UCSD-AML1 (cell line): ENCODE results near the gene AQP12A.

Experiments
- DNase-seq: peaks from one replicate; lab custom pipeline; 2025; ENCODE audit not compliant: unreplicated experiment; lab: John Stamatoyannopoulos, UW

AQP12A gene

GRCh38 chr2:240722376-240722775 is 30.7 kb downstream of the AQP12A start:
- DNase-seq, result no peak

- no peak for DNase-seq
These were observed 31.4 kb downstream of the AQP12A start for GRCh38 chr2:240722796-240723735.

GRCh38 chr2:240723851-240724250 is 32.2 kb downstream of the AQP12A start:
- no peak for DNase-seq

- DNase-seq, result no peak
These were observed 32.8 kb downstream of the AQP12A start for GRCh38 chr2:240724431-240724830.

DNA sequence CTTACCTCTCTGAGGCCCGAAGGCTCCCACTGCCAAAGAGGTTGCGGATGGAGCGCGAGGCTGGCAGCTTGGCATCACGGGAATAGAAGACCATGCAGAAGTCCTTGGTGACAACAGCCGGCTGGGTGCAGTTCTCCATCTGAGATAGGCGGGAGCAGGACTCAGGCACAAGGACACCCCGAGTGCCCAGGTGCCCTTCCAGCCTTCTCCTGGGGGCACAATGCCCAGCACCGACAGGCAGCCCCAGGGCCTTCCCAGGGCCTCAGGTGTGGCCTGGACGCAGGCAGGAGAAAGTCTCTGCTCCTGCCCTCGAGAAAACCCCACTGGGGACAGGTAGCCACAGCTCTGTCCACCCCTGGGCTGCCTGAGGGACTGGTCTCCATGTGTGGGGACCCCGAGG is 33.6 kb downstream of the AQP12A start:
- DNase-seq, result no peak

DNA sequence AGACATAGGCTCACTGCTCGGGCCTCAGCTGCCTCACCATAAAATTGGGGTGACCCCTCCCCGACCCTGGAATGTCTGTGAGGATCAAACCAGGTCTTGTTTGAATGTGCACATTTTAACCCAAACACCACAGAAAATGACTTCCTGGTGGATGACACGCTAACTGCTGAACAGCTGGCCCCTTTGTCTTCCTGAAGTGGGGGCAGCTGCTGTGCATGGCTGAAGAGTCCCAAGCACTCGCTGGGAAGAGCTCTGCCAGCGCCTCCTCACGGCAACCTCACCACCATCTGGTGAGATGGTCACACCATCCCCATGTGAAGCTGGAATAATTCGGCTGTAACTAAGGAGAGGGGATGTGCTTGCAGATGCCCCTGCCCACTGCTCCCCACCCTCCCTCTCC is 34.0 kb downstream of the AQP12A start:
- no peak for DNase-seq

- DNase-seq, result no peak
These were observed 35.2 kb downstream of the AQP12A start for GRCh38 chr2:240726876-240727275.

DNA sequence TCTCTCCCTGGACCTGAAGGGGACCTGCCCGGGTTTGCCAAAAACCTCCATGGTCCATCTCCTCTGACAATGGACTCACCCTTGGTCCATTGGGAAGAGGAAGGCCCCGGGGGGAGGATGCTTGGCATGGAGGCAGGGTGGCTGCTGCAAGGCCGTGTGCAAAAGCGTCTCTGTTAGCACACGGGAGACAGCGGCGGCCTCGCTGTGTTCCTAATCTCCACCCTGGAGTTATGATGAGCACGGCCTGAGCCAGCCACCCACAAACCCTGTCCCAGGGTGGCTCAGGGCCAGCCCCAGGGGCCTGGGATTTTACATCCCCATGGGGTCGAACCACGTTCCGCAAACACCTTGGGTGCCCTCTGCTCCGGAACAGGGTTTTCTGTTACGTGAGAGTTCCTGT is 35.8 kb downstream of the AQP12A start:
- no peak for DNase-seq

GRCh38 chr2:240727913-240728312 is 36.2 kb downstream of the AQP12A start:
- DNase-seq, result no peak

- no peak for DNase-seq
These were observed 36.7 kb downstream of the AQP12A start for GRCh38 chr2:240728361-240728760.

- no peak for DNase-seq
These were observed 37.2 kb downstream of the AQP12A start for GRCh38 chr2:240728827-240729226.

DNA sequence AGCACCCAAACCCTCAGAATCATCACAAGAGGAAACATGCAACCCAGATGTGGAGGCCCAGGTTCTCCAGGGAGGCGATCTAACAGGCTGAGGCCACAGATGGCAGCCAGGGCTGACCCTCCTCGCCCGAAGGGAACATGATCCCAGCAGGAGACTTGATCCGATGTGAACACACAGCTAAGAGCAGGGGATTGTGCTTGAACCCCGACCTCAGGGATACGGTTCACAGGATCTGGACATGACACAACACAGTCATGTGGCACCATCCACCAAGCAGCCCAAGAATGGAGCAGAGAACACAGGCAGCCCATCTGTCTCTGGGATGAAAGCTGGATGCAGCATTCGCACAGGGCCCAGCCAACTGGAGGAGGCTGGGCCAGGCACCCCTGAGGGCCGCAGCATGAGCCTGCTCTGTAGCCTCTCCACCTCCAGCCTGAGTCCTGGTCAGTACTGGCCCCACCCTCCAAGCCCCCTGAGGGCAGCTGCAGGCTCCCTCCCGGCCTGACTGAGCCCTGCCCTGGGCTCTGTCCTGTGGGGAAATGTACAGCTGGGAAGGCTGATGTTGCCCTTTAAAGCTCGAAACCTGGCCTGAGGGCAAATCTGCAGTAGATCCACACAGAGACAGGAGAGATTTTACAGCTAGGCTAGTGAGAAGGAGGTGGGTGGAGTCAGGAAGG is 39.0 kb downstream of the AQP12A start:
- no peak for DNase-seq

GRCh38 chr2:240731178-240731545 is 39.5 kb downstream of the AQP12A start:
- no peak for DNase-seq

- no peak for DNase-seq
These were observed 40.5 kb downstream of the AQP12A start for GRCh38 chr2:240732184-240732583.

- DNase-seq, result no peak
These were observed 41.4 kb downstream of the AQP12A start for GRCh38 chr2:240732911-240733622.

DNA sequence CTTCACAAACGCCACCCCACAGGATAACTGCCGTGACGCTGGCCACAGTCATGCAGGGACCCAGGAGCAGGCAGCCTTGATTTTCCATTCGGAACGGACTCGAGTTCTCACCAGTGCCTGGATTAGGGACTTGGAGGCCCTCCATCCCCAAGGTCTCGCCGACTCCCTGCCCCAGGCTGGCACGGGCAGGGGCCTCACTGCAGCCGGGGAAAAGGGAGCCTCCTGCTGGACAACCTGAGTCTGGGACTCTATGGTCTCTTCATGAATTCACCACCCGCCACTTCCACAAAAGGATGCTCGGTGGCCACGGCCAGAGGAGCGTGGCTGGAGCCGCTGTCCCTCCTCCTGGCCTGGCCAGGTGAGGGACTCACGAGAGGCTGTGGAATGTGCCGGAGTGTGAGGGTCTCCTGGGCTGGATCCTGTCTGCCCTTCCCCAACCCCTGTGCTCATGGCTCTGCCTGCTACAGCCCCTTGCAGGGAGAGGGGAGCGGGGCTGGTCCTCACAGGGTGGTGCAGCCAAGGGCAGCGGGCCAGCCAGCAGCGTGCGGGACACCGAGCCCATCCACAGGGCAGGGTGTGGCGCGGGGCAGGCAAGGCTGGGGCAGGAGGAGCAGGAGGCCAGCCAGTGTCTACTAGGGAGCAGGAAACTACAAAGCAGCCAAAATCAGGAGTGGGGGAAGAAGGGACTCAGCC is 42.3 kb downstream of the AQP12A start:
- DNase-seq, result peak; percentile 31

DNA sequence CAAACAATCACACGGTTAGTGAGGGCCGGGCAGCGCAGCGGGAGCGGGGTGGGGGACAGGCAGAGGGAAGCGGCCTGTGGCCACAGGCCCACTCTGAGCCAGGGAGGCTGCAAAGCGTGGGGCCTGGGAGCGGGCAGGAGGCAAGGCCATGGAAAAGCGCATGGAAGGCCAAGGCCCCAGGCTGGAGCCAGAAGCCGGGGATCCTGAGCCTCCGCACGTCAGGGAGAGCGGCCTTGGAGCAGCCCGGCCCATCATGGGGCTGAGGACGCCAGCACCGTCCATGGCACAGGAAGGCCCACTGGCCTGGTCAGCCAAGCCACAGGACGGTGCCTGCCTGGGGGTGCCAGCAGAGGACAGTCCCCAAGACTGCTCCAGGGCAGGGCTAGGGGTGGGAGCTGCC is 43.1 kb downstream of the AQP12A start:
- DNase-seq, result no peak

DNA sequence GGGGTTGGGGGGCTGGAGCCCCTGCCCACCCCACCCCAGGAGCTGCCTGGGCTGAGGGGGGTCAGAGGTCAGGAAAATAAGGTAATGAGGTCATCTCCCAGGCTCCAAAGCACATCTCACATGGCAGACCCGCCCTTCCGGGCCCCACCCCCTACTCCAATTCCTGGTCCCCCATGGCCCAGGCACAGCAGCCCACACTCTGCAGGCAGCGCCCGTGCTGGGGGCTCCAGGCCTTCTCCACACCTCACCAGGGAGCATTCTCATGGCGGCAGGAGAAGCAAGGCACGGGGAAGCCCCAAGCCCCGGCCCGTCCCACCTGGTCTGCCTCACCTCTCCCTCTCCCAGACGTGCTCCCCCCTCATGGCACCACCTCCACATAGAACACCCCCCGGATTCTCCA is 43.8 kb downstream of the AQP12A start:
- no peak for DNase-seq

GRCh38 chr2:240736281-240737250 is 44.9 kb downstream of the AQP12A start:
- no peak for DNase-seq

GRCh38 chr2:240737512-240737911 is 45.8 kb downstream of the AQP12A start:
- no peak for DNase-seq
